Measurements from ENCODE around the gene CEP112.
"Not testable (repeated sequence)": the region's sequence is repeated elsewhere in the genome, so short reads cannot be mapped to it uniquely, and the experiment has no call there.

The CEP112 gene

GRCh38 chr17:65754630-65755029 is 437.3 kb downstream of the CEP112 start:
- no peak for DNase-seq

GRCh38 chr17:65754081-65754480 is 437.9 kb downstream of the CEP112 start:
- no peak for DNase-seq

GRCh38 chr17:65753348-65753747 is 438.6 kb downstream of the CEP112 start:
- DNase-seq, result no peak

- no peak for DNase-seq
These were observed 440.7 kb downstream of the CEP112 start for GRCh38 chr17:65751263-65751662.

GRCh38 chr17:65750631-65751115 is 441.3 kb downstream of the CEP112 start:
- DNase-seq, result peak; percentile 29

GRCh38 chr17:65750166-65750565 is 441.8 kb downstream of the CEP112 start:
- DNase-seq, result no peak

- no peak for DNase-seq
These were observed 442.5 kb downstream of the CEP112 start for GRCh38 chr17:65749479-65749878.

- no peak for DNase-seq
These were observed 446.7 kb downstream of the CEP112 start for GRCh38 chr17:65745241-65745640.

GRCh38 chr17:65743308-65743655 is 448.7 kb downstream of the CEP112 start:
- no peak for DNase-seq

GRCh38 chr17:65742403-65743307 is 449.3 kb downstream of the CEP112 start:
- DNase-seq, result no peak

- no peak for DNase-seq
These were observed 450.2 kb downstream of the CEP112 start for GRCh38 chr17:65741710-65742109.

- DNase-seq, result no peak
These were observed 452.9 kb downstream of the CEP112 start for GRCh38 chr17:65739034-65739433.

GRCh38 chr17:65737451-65737850 is 454.5 kb downstream of the CEP112 start:
- no peak for DNase-seq

- DNase-seq, result no peak
These were observed 458.6 kb downstream of the CEP112 start for GRCh38 chr17:65733314-65733713.

GRCh38 chr17:65732667-65733066 is 459.3 kb downstream of the CEP112 start:
- DNase-seq, result not testable (repeated sequence)

GRCh38 chr17:65730711-65731169 is 461.2 kb downstream of the CEP112 start:
- DNase-seq, result no peak

GRCh38 chr17:65729207-65729606 is 462.7 kb downstream of the CEP112 start:
- no peak for DNase-seq

GRCh38 chr17:65727832-65728231 is 464.1 kb downstream of the CEP112 start:
- DNase-seq, result no peak

GRCh38 chr17:65727246-65727645 is 464.7 kb downstream of the CEP112 start:
- no peak for DNase-seq

GRCh38 chr17:65723431-65724151 is 468.3 kb downstream of the CEP112 start:
- DNase-seq, result no peak

GRCh38 chr17:65718601-65719000 is 473.3 kb downstream of the CEP112 start:
- DNase-seq, result no peak

- no peak for DNase-seq
These were observed 479.3 kb downstream of the CEP112 start for GRCh38 chr17:65712383-65713267.
